GM12891 (cell line): ENCODE data around the gene TRPC6.

Experiments used
- DNase-seq: peaks from one replicate; pipeline ENCODE4 v3.0.0; 2011; ENCODE audit warnings: low spot score; ENCODE audit not compliant: insufficient read length
- FAIRE-seq: peaks from 2 replicates; lab custom pipeline; 2011; peaks lifted over from hg19 to GRCh38; lab: Jason Lieb, UNC
- PAX5 ChIP-seq: IDR thresholded peaks from 2 replicates; pipeline ENCODE4 v1.6.1; 2011; ENCODE audit warnings: low read length, moderate library complexity, mild to moderate bottlenecking; ENCODE audit not compliant: insufficient read depth, severe bottlenecking
- POLR2A ChIP-seq: IDR thresholded peaks from 2 replicates; pipeline ENCODE4 v1.6.1; 2011; ENCODE audit warnings: low read depth, low read length, control low read depth
- POLR2AphosphoS5 ChIP-seq: IDR thresholded peaks from 2 replicates; pipeline ENCODE4 v1.6.1; 2011; ENCODE audit warnings: low read depth, low read length, control low read depth
- POU2F2 ChIP-seq: IDR thresholded peaks from 2 replicates; pipeline ENCODE4 v1.6.1; 2011; ENCODE audit warnings: low read depth, mild to moderate bottlenecking, control low read depth, low read length, moderate library complexity
- SPI1 ChIP-seq: IDR thresholded peaks from 2 replicates; pipeline ENCODE4 v1.6.1; 2011; ENCODE audit warnings: low read depth, low read length, control low read depth
- TAF1 ChIP-seq: IDR thresholded peaks from 2 replicates; pipeline ENCODE4 v1.6.1; 2011; ENCODE audit warnings: low read depth, low read length, control low read depth

The TRPC6 gene

GRCh38 chr11:101528541-101528940 is 55.3 kb downstream of the TRPC6 start:
- no peak for FAIRE-seq
- TF ChIP-seq SPI1 (no peak), POU2F2 (no peak), PAX5 (no peak), POLR2AphosphoS5 (no peak), POLR2A (no peak), TAF1 (no peak)

GRCh38 chr11:101523634-101524260 is 60.1 kb downstream of the TRPC6 start:
- DNase-seq (no peak), FAIRE-seq (no peak)
- TF ChIP-seq POLR2A (no peak), TAF1 (no peak), SPI1 (no peak), POU2F2 (no peak), PAX5 (no peak), POLR2AphosphoS5 (no peak)

More at GRCh38 chr11:101528541-101528940, 55.3 kb downstream of the TRPC6 start:
- DNase-seq: no peak

GRCh38 chr11:101523193-101523592 is 60.6 kb downstream of the TRPC6 start:
- DNase-seq (no peak), FAIRE-seq (no peak)
- TF ChIP-seq PAX5 (no peak), TAF1 (no peak), POLR2AphosphoS5 (no peak), SPI1 (no peak), POU2F2 (no peak)

GRCh38 chr11:101521821-101522220 is 62.0 kb downstream of the TRPC6 start:
- TF ChIP-seq SPI1 (no peak), POU2F2 (no peak), POLR2A (no peak), TAF1 (no peak), POLR2AphosphoS5 (no peak), PAX5 (no peak)
- FAIRE-seq: no peak
- no peak for DNase-seq

GRCh38 chr11:101516546-101516945 is 67.3 kb downstream of the TRPC6 start:
- no peak for DNase-seq
- no peak for TF ChIP-seq POLR2AphosphoS5
- TF ChIP-seq SPI1: no peak
- no peak for TF ChIP-seq PAX5
- FAIRE-seq: no peak

GRCh38 chr11:101511065-101511464 is 72.7 kb downstream of the TRPC6 start:
- no peak for DNase-seq
- no peak for FAIRE-seq
- no peak for TF ChIP-seq POU2F2
- TF ChIP-seq POLR2AphosphoS5: no peak
- no peak for TF ChIP-seq TAF1
- no peak for TF ChIP-seq PAX5
- TF ChIP-seq POLR2A: no peak
- no peak for TF ChIP-seq SPI1

- TF ChIP-seq POLR2A: no peak
- no peak for TF ChIP-seq SPI1
- DNase-seq (no peak), FAIRE-seq (no peak)
Observed at GRCh38 chr11:101510591-101510990, 73.2 kb downstream of the TRPC6 start.

GRCh38 chr11:101509922-101510321 is 73.9 kb downstream of the TRPC6 start:
- no peak for DNase-seq
- FAIRE-seq: no peak
- TF ChIP-seq POLR2AphosphoS5: no peak
- TF ChIP-seq POLR2A: no peak
- TF ChIP-seq SPI1: no peak
- TF ChIP-seq TAF1: no peak
- TF ChIP-seq PAX5: no peak
- TF ChIP-seq POU2F2: no peak

- FAIRE-seq: no peak
- TF ChIP-seq SPI1 (peak; percentile 59), POU2F2 (no peak), POLR2A (no peak)
- DNase-seq: no peak
Observed at GRCh38 chr11:101508370-101508769, 75.4 kb downstream of the TRPC6 start.

GRCh38 chr11:101498891-101499290 is 84.9 kb downstream of the TRPC6 start:
- FAIRE-seq: no peak
- DNase-seq: no peak
- TF ChIP-seq POU2F2 (no peak), SPI1 (no peak), PAX5 (no peak), TAF1 (no peak), POLR2AphosphoS5 (no peak), POLR2A (no peak)

- FAIRE-seq (no peak), DNase-seq (no peak)
- TF ChIP-seq PAX5 (no peak), TAF1 (no peak), POLR2AphosphoS5 (no peak), POU2F2 (no peak), POLR2A (no peak)
Observed at GRCh38 chr11:101497291-101497690, 86.5 kb downstream of the TRPC6 start.
